Measurements from ENCODE around the gene HMGB4.

DNA sequence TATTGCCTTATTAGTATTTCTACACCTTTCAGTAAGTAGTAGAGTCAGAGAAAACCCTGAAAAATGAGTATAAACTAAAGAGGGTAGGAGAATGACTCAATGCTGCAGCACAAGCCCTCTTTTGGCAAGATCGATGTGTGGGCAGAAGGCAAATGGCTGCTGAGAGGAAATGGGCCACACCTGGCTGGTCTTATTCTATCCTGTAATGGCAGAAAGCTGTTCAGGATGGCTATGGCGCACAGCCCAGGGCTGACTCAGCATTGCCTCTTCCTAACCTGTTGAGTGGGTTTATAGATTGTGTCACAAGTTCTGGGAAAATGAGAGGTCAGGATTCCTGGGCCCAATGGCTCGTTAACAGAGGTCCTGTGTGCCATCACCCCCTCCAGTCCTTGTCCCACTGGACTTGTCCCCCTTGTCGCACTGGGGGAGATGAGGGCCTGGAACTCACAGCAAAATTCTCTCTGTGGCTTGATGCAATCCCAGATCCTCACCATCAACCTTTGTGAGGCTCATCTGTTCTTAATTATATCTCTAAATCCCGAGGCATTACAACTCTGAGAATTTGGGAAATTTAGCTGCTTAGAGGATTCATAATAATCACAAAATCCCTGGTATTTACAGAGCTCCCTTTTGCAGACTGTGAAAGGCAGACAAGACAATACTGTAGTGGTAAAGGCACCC lies 13.2 kb downstream of the HMGB4 start:
- TF ChIP-seq, protein P1, sequence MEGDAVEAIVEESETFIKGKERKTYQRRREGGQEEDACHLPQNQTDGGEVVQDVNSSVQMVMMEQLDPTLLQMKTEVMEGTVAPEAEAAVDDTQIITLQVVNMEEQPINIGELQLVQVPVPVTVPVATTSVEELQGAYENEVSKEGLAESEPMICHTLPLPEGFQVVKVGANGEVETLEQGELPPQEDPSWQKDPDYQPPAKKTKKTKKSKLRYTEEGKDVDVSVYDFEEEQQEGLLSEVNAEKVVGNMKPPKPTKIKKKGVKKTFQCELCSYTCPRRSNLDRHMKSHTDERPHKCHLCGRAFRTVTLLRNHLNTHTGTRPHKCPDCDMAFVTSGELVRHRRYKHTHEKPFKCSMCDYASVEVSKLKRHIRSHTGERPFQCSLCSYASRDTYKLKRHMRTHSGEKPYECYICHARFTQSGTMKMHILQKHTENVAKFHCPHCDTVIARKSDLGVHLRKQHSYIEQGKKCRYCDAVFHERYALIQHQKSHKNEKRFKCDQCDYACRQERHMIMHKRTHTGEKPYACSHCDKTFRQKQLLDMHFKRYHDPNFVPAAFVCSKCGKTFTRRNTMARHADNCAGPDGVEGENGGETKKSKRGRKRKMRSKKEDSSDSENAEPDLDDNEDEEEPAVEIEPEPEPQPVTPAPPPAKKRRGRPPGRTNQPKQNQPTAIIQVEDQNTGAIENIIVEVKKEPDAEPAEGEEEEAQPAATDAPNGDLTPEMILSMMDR (IDR thresholded peaks at IDR 0.05): no peak
- TF ChIP-seq POLR2A (IDR thresholded peaks at IDR 0.05; ENCODE audit: low read depth) (no peak), EP300 (IDR thresholded peaks at IDR 0.05) (no peak), POLR2AphosphoS5 (IDR thresholded peaks at IDR 0.05) (no peak)

Measured in esophagus muscularis mucosa (tissue), 4 donors.